Measurements from ENCODE around the gene PDIA6.

The PDIA6 gene

DNA sequence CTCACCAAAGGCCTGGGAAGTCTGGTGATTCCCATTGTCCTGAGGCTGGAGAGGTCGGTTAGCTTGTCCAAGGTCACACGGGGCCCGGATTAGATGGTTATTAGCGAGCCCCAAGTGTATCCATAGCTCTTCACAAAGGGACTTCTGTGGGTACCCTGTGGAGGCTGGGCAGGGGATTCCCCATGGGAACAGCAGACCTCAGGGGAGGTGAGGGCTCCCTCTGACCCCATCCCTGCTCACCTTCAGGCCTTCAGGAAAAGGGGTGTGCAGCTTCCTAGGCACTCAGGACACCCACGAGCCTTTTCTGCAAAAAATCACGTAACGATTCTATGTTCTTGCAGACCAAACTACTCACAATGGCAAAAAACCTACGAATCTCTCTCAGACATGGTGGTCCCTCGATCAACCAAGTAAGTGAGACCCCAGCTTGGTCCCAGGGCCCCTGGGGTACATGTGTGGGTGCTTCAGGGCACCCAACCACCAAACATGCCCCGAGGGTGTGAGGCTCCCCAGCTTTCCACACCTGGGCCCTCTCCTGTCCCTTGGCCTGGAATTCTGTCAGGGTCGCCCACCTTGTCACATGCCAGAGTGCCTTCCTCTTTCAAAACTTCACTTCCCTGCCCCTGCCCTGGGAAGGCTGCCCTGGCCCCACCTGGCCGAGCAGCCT is 40.3 kb downstream of the PDIA6 start:
- ATAC-seq (no peak), DNase-seq (ENCODE audit: low spot score in 2 of 2) (no peak)
- Mint-ChIP-seq H3K27ac (no peak overlapping the region), H3K4me3 (no peak overlapping the region), H3K9me3 (no peaks in the 10 kb centered on the region), H3K4me1 (no peaks in the 10 kb centered on the region), H3K36me3 (peaks cover 10% of the 10 kb centered on the region)

DNA sequence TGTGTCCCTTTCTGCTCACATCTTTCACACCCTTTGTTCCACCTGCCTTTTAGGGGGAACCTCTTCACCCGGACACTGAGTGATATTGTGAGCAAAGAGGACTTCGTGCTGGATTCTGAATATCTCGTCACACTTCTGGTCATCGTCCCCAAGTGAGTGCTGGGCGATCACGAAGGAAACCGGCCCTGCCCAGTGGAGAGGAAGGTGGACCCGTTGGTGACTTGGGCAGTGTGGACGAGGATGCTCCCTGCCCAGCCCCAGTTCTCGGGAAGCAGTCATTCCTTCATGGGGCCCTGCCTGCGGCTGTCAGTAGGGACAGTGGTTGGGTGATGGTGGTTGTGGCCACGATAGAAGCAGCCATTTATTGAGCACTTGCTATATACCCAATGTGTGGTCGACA is 40.8 kb downstream of the PDIA6 start:
- ATAC-seq: no peak
- Mint-ChIP-seq H3K4me1 (no peaks in the 10 kb centered on the region), H3K36me3 (peaks cover 5% of the 10 kb centered on the region), H3K9me3 (no peaks in the 10 kb centered on the region), H3K27ac (no peak overlapping the region), H3K4me3 (no peak overlapping the region)
- DNase-seq (ENCODE audit: low spot score in 2 of 2): no peak

DNA sequence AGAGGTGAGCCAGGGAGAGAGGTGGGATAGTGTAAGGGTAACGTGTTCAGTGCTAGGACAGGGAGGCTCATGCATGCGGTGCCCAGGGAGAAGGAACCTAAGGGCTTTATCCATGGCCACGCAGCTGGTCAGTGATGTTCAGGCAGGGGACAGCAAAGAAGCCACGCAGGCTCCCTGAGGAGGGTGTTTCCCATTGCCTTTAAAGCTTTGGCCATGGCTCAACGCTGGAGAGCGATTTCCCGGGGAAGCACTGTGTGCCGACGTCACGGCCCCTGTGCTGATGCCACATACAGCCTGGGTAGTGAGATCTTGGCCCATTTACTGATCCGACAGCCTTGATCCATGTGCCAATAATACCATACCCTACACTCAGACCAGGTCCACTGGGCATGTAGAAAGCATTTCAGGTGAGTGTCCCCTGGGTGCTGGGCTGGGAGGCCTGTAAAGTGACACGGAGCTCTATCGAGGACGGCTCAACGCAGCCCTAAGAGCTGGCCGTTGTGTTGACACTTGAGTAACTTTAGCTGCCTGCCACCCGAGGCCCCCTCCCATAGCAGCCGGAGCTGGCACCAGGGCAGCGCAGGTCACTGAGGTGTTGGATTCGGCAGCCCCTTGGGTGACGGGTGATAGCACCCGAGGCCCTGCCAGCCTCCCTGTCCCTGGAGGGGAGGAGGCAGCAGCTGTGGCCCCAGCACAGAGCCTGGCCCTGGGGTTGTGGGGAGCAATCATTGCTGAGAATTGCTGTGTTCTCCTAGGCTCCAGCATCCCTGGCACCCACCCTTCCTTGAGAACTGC is 41.4 kb downstream of the PDIA6 start:
- ATAC-seq: no peak
- H3K36me3 Mint-ChIP-seq: peaks cover 5% of the 10 kb centered on the region
- H3K27ac Mint-ChIP-seq: no peak overlapping the region
- DNase-seq (ENCODE audit: low spot score in 2 of 2): no peak
- H3K4me1 Mint-ChIP-seq: no peaks in the 10 kb centered on the region
- H3K4me3 Mint-ChIP-seq: no peak overlapping the region
- H3K9me3 Mint-ChIP-seq: no peaks in the 10 kb centered on the region

DNA sequence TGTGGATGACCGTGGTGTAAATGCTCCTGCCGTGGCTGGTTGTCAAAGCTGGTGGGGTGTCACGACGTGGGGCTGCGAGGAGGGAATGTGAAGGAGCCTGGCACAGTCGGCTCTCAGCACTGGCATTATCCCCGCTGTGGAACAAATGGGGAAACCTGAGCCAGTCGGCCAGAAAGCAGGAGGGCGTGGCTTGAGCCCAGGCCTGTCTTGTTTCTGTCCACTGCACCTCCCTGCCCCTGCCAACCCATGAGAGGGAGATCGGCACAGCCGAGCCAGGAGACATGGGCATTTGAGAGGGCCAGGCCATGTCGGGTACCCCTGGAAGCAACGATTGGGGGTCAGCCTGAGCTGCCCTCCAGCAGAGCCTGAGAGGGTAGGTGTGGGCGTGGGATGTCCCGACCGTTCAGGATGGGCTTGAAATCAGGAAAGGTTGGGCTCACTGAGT is 44.5 kb downstream of the PDIA6 start:
- H3K4me1 Mint-ChIP-seq: peaks cover 2% of the 10 kb centered on the region
- no peak overlapping the region for H3K27ac Mint-ChIP-seq

DNA sequence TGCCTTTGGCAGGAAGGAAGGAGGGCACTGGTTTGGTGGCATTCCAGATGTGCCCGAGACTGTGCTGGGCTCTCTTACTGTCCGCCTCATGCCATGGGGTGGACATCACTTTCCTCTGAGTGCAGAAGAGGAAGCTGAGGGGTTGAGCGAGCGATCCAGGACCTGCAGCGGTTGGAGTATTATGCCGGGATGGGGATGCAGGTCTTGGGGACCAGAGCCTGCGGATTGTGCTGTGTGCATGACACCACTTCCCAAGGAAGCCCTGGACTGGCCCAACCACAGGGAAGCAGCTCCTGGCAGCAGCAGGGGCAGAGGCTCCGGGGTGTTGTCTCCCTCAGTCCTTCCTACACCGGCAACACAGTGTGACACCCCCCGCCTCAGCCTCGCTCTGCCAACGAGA is 46.7 kb downstream of the PDIA6 start:
- ATAC-seq (no peak), DNase-seq (ENCODE audit: low spot score in 2 of 2) (no peak)
- H3K36me3 Mint-ChIP-seq: no peaks in the 10 kb centered on the region
- no peak overlapping the region for H3K27ac Mint-ChIP-seq
- no peak overlapping the region for H3K4me3 Mint-ChIP-seq
- H3K4me1 Mint-ChIP-seq: peaks cover 5% of the 10 kb centered on the region
- no peaks in the 10 kb centered on the region for H3K9me3 Mint-ChIP-seq

More for the DNA sequence above, 44.5 kb downstream of the PDIA6 start:
- Mint-ChIP-seq H3K36me3 (no peaks in the 10 kb centered on the region), H3K4me3 (no peak overlapping the region), H3K9me3 (no peaks in the 10 kb centered on the region)
- ATAC-seq (no peak), DNase-seq (ENCODE audit: low spot score in 2 of 2) (no peak)

DNA sequence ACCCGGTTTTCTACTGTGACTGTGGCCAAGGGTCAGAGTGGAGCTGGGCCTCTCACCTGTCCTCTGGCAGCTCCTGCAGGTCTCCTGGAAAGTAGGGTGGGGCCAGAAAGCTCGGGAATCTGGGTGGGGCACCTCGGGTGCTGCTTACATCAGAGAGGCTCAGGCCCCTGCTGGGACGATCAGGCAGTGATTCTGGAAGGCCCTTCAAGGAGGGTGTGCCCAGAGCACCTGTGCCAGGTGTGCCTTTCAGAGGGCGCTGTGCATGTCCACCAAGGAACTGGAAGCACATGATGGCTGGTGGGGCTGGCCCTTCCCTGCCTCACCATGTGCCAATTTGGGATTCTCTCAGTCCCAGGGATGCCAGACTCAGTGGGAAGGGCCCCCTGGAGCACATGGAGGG is 47.1 kb downstream of the PDIA6 start:
- Mint-ChIP-seq H3K36me3 (no peaks in the 10 kb centered on the region), H3K9me3 (no peaks in the 10 kb centered on the region), H3K27ac (no peak overlapping the region), H3K4me3 (no peak overlapping the region), H3K4me1 (peaks cover 5% of the 10 kb centered on the region)
- peak; percentile 12 for ATAC-seq
- DNase-seq (ENCODE audit: low spot score in 2 of 2): no peak

DNA sequence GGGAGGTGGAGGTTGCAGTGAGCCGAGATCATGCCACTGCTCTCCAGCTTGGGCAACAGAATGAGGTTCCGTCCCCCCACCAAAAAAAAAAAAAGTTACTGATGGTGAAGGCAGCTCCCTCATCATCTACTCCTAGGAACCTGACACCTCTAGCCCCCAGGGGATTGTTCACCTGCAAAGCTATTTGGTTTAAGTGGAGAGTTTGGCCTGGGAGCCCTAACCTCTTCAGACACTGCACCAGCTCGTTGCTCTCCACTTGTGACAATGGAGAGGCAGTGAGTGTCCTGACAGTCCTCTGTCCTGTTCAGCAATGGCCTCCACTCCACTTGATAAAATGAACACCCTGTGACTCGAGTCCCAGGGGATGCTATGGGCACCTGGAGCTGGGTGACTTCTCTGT is 47.7 kb downstream of the PDIA6 start:
- ATAC-seq (no peak), DNase-seq (ENCODE audit: low spot score in 2 of 2) (no peak)
- H3K36me3 Mint-ChIP-seq: no peaks in the 10 kb centered on the region
- no peak overlapping the region for H3K4me3 Mint-ChIP-seq
- peaks cover 5% of the 10 kb centered on the region for H3K4me1 Mint-ChIP-seq
- H3K9me3 Mint-ChIP-seq: no peaks in the 10 kb centered on the region
- no peak overlapping the region for H3K27ac Mint-ChIP-seq

DNA sequence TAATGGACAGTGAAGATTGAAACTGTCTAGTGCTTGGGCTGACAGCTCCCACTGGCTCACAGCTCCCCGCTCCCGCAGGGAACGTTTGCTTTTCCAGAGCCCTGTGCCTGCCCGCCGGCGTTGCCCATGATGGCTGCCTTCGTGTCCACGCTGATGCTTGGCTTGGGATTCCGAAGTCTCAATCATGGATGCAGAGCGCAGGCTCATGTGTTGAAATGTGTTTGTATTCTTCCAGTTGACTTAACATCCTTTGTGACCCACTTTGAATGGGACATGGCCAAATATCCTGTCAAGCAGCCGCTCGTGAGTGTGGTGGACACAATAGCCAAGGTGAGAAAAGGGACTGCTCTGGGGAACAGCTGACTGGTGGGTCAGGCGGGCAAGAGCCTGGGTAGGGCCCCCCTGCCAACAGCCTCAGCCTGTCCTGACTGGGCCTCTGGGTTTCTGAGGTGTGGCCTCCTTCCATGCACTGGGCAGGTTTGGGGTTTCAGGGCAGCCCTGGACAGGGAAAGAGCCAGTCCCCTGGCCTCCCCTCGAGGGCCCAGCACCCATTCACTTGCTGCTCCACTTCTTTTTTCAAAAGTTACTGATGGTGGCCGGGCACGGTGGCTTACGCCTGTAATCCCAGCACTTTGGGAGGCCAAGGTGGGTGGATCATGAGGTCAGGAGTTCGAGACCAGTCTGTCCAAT is 48.3 kb downstream of the PDIA6 start:
- peaks cover 5% of the 10 kb centered on the region for H3K4me1 Mint-ChIP-seq
- DNase-seq (ENCODE audit: low spot score in 2 of 2) (no peak), ATAC-seq (no peak)
- H3K9me3 Mint-ChIP-seq: no peaks in the 10 kb centered on the region
- no peak overlapping the region for H3K4me3 Mint-ChIP-seq
- no peaks in the 10 kb centered on the region for H3K36me3 Mint-ChIP-seq
- no peak overlapping the region for H3K27ac Mint-ChIP-seq

DNA sequence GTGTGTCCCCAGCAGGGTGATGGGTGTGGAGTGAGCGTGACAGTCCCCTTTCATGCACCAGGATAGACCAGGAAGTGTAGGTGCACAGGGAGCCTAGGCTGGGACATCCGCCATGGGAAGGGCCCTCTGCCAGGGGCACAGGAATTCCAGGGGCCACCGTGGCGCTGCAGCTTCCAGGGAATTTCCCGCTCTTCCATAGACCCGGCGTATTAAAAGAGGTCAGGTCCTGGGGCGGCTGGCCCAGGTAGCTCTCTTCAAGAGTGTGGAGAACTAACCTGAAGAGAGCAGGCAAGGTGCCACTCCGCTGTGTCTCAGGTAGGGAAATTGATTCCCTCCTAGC is 49.2 kb downstream of the PDIA6 start:
- Mint-ChIP-seq H3K27ac (no peak overlapping the region), H3K36me3 (no peaks in the 10 kb centered on the region), H3K9me3 (no peaks in the 10 kb centered on the region), H3K4me3 (no peak overlapping the region), H3K4me1 (peaks cover 5% of the 10 kb centered on the region)
- no peak for ATAC-seq
- no peak for DNase-seq (ENCODE audit: low spot score in 2 of 2)

DNA sequence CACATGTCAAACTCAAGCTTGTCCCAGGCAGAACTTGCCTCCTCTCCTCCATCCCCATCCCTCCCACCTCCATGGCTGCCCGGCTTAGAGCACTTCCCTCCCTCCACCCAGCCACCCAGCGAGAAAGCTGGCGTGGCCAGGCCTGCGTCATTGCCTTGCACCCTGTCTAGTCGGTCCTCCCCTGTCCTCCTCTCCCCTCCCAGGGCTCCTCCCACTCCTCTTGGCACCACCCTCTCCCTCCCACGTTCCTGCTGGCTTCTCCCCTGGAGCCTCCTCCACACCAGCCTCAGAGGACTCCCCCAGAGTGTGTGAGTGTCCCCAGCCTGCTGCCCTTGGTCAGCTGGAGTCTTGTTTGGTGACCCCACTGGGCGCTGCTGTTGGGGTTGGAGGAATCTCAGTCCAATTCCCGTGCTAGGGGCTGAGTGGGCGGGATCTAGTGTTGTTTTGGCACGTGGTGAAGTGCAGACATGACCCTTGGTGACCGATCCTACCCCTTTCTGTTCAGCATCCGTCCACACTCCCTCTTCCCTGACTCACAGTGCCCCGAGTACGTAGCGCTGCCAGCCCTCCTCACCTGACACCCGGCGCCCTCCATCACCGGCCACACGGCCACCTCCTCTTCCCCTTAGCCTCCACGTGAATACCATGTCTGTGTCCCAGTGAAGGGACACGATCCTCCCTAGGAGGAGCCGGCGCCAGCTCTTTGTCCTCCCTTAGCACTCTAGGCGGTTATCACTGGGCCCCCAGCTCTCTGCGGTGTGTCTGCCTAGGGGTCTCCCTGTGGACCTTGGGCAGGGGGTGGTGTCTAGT is 49.7 kb downstream of the PDIA6 start:
- H3K27ac Mint-ChIP-seq: no peak overlapping the region
- H3K4me3 Mint-ChIP-seq: no peak overlapping the region
- H3K9me3 Mint-ChIP-seq: no peaks in the 10 kb centered on the region
- no peak for DNase-seq (ENCODE audit: low spot score in 2 of 2)
- no peaks in the 10 kb centered on the region for H3K36me3 Mint-ChIP-seq
- peaks cover 5% of the 10 kb centered on the region for H3K4me1 Mint-ChIP-seq
- no peak for ATAC-seq

DNA sequence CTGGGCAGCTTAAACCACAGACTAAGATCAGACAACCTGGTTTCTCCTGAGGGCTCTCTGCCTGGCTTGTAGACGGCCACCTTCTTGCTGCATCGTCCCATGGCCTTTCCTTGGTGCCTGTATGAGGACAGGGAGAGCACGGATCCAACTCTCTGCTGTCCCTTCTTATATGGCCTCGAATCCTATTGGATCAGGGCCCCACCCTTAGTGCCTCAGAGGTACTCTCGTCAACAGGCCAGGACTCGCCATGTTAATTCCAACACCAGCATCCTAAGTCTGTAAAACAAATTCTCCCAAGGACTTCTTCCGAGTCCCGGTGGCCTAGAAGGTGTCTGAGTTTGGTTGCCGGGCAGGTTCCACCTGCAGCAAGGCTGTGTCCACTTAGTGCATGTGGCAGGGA is 51.0 kb downstream of the PDIA6 start:
- Mint-ChIP-seq H3K27ac (no peak overlapping the region), H3K36me3 (no peaks in the 10 kb centered on the region), H3K4me3 (no peak overlapping the region), H3K9me3 (no peaks in the 10 kb centered on the region), H3K4me1 (peaks cover 5% of the 10 kb centered on the region)
- ATAC-seq: no peak
- DNase-seq (ENCODE audit: low spot score in 2 of 2): no peak

DNA sequence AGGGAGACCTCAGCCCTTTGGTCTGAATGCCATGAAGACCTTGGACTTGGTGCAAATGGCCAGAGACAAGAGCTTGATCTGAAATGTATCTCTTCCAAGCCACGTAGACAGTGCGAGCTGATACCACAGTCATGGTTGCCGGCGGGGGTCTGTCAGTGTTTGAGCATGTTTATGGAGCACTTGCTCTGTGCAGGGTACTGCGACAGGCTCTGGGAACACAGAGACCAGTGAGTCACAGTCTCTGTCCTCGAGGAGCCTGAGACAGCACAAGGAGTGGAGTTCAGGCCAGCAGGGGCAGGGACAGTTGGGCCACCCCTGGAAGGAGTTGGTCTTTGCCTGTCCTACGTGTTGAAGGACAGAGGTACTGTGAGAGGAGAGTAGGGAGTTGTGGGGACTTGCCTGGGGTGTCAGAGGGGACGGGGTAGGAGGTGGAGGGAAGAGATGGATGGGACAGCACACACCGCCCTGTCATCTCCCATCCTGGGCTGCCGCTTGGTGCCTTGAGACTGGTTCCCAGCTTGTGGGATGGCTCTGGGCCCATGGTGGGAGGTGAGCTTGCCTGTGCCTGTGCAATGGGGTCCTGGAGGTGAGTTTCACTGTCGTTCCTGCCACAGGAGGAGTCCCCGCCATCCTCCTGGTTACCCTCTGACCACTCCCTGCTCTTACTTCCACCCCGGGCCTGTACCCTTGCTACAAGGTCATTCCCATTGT is 51.6 kb downstream of the PDIA6 start:
- no peak for DNase-seq (ENCODE audit: low spot score in 2 of 2)
- Mint-ChIP-seq H3K9me3 (no peaks in the 10 kb centered on the region), H3K27ac (no peak overlapping the region), H3K4me3 (no peak overlapping the region), H3K4me1 (peaks cover 5% of the 10 kb centered on the region), H3K36me3 (no peaks in the 10 kb centered on the region)
- ATAC-seq: no peak

DNA sequence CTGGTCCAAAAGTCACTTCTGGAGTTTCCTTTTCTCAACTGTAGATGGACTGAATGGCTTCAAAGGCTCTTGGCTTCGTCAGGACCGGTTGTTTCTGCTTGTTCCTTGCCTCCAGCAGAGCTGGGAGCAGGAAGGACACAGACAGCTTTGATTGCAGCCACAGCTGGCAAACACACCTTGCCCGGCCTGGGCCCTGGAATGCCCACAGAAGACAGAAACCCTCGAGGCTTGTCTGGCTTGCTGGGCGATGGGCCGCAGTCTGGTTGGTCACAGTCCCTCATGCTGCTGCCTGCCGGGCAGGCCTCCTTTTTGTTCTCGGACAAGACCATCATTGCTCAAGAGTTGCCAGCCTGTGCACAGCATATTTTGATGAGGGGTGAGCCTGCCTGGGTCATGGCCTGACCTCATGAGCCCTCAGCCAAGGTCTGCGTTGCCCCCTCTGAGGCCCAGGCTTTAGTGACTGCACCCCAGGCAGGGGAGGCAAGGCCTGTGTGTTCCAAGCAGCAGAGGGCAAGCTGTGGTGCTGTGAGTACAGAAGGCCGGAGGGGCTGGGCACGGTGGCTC is 53.4 kb downstream of the PDIA6 start:
- H3K4me1 Mint-ChIP-seq: peaks cover 5% of the 10 kb centered on the region
- no peaks in the 10 kb centered on the region for H3K9me3 Mint-ChIP-seq
- DNase-seq (ENCODE audit: low spot score in 2 of 2): no peak
- H3K4me3 Mint-ChIP-seq: no peak overlapping the region
- ATAC-seq: no peak
- H3K27ac Mint-ChIP-seq: no peak overlapping the region
- H3K36me3 Mint-ChIP-seq: no peaks in the 10 kb centered on the region

DNA sequence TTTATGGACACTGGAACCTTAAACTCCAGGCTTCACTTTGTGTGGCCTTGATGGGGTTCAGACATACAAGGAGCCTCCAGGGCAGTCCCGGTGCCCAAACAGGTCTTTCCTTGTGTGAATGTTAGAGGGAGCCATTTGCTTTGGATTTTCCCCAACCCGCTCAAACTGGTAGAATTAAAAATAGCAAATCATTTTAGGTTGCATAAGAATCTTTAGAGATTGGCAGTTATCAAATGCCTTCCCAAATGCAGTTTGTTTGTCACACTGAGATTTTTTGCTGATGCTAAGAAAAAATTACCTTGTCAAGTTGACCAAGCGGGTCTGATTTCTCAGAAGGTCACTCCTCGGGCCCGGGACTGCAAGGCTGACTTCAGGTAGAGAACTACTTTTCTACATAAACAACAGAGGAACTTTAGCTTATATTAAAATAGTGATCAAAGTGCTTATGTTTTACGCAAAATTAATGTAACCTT is 54.7 kb downstream of the PDIA6 start:
- DNase-seq (ENCODE audit: low spot score in 2 of 2) (no peak), ATAC-seq (no peak)
- no peak overlapping the region for H3K4me3 Mint-ChIP-seq
- no peak overlapping the region for H3K27ac Mint-ChIP-seq
- H3K9me3 Mint-ChIP-seq: no peaks in the 10 kb centered on the region
- peaks cover under 1% of the 10 kb centered on the region for H3K4me1 Mint-ChIP-seq
- H3K36me3 Mint-ChIP-seq: no peaks in the 10 kb centered on the region
